Stimulated activated CD4-positive, alpha-beta T cell treated with anti-CD3 and anti-CD28 coated beads, Interleukin-12 subunit alpha, Interleukin-12 subunit beta, amount 100 ng/mL, for 4 hours (primary cell): ENCODE results near the gene TPPP3.

Source experiments
- DNase-seq: peaks from one replicate; pipeline ENCODE4 v3.0.0-alpha.2; 2020

TPPP3 gene

DNA sequence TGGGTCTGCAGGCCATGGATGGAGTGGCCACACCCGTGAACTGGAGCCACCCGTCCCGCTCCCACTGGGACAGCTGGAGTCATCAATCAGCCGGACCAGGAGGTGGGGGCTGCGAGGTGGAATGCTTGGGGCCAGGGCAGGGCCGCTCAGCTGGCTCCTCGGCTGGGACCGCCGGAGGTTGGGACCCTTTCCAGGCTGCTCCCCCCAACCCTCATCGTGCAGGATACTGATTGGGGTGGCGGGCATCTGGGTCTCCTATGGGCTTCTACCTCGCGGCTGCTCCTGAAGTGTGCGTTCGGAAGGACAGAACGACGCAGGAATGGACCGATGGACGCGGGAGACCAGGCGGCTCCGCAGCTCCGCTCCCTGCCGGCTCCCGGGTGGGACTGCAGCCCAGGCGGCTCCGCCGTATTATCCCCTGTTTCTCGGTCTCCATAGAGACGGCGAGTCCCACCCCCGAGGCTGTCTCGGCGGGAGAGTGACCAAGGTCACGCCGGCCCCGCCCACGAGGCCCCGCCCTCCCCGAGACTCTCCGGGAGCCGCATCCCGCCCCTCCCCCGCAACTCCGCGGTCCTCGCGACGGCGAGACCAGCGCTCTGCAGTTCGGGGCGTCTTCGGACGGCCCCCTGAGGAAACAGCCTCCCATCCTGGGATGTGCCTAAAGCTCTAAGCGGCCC lies at the start of gene TPPP3:
TSS of gene TPPP3 (minus strand) at position 388 of the 677 bp plus-strand sequence. CDS start 2,387 bp downstream, outside the sequence.
- peak; percentile 25 for DNase-seq

GRCh38 chr16:67442581-67443255 lies 49.4 kb upstream of the TPPP3 start:
- no peak for DNase-seq

DNA sequence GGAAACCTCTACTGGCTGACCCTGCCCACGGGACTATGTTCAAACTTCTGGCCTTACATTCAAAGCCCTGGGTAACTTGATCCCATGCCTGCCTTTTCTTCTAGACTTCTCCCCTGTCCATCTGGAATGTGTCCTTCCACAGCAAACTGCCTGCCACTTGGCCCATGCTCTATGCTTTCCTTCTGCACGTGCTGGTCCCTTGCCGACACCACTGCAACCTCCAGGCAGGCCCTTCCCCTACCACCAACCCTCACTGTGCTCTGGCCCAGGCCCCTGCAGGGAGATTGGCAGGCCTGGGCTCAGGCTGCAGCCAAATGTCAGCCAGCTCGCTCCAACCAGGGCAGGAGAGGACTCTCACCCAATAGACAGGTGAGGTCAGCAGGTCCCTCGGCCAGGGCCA lies 48.6 kb upstream of the TPPP3 start:
- no peak for DNase-seq

DNA sequence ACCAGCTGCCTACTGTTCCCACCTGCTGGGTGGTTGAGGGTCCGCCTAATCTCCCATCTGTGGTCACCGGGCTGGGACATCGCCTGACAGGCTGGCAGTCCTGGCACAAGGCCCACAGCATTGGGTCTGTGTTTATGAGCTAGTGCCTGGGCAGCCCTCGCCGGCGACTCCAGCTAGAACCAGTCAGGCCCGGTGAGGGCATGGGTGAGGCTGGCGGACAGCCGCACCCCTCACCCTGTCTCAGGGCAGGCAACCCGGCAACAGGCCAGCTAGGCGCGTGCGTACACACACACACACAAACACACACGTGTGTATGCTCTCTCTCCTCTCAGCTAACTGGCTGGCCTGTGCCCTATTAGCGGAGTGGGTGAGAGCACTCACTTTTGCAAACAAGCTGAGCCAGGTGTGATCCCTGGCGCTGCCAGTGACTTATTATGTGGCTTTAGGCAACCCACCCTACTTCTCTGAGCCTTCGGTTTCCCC lies 48.0 kb upstream of the TPPP3 start:
- no peak for DNase-seq

DNA sequence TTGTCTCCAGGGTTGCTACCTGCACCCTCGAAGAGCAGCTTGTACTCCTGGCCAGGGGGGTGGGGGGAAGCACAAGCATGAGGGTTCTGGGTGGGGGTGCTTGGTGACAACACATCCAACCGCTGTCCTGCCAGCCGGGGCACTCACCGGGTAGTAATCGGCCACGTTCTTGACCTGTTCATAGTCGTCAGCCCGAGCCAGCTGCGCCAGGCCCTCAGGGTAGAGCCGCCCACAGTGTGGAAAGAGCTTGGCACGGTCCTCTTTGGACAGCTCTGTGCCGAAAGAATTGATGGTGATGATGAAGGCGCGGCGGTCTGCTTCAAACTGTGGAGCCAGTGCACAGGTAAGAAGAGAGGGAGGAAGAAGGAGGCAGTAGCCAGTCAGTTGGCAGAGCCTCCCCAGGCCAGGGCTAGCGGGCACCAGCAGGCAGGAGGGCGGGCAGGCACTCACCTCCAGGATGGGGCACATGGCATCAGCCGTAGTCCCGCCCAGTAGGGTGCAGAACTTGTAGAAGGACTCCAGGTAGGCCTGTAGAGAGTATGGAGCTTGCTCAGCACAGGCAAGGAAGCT lies 45.6 kb upstream of the TPPP3 start:
- DNase-seq: no peak

GRCh38 chr16:67438098-67438791 lies 44.9 kb upstream of the TPPP3 start:
- no peak for DNase-seq

- DNase-seq: no peak
Measured at GRCh38 chr16:67437513-67437912, 44.2 kb upstream of the TPPP3 start.

GRCh38 chr16:67436640-67437193 lies 43.4 kb upstream of the TPPP3 start:
- no peak for DNase-seq

DNA sequence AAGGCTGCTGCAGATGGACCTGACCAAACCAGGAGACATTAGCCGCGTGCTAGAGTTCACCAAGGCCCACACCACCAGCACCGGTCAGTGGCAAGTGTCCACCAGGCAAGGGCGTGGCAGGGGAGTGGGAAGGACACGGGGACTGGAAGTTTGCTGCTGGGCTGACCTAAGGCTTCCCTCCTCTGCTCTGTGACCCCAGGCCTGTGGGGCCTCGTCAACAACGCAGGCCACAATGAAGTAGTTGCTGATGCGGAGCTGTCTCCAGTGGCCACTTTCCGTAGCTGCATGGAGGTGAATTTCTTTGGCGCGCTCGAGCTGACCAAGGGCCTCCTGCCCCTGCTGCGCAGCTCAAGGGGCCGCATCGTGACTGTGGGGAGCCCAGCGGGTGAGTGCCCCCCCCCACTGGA lies 42.5 kb upstream of the TPPP3 start:
- DNase-seq: no peak

DNA sequence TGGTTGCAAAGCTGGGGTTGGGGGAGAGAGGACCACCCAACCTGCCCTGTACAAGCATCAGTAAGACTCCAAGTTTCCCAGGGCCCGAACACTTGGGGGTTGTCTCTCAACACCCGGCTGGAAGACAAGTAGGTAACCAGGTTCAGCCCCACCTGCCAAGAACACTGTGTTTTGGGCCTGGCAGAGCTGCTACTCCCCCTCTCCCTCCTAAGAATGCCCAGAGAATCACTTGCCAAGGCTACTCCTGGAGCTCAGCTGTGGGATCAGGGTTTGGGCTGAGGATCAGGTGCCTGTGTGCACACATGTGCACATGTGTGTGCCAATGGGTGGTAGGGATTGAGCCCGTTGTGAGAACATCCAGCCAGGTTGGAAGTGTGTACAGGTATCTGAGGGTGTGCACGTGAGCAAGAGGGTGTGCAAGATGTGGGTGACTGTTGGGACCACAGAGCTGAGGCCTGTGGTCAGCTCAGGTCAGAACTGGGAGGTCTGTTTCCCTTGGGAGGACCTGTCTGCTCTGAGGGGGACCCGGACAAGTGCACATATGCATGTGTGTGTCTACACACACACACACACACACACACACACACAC lies 39.9 kb upstream of the TPPP3 start:
- no peak for DNase-seq

DNA sequence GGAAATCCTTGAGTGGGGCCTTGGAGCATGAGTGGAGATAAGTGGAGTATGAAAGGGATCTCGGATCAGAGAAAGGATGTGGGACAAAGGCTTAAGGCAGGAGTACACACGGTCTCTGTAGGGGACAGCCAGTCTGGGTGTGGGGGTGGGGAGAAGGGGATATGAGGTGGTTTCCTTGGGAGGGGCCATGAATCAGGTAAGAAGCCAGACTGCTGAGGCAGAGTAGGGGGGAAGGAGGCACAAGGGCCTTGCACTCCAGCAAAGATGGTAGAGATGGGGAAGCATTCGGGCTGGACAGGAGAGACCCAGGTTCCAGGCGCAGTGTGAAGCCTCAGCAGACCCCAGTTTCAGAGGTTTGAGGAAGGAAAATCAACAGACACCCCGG lies 39.2 kb upstream of the TPPP3 start:
- DNase-seq: no peak

DNA sequence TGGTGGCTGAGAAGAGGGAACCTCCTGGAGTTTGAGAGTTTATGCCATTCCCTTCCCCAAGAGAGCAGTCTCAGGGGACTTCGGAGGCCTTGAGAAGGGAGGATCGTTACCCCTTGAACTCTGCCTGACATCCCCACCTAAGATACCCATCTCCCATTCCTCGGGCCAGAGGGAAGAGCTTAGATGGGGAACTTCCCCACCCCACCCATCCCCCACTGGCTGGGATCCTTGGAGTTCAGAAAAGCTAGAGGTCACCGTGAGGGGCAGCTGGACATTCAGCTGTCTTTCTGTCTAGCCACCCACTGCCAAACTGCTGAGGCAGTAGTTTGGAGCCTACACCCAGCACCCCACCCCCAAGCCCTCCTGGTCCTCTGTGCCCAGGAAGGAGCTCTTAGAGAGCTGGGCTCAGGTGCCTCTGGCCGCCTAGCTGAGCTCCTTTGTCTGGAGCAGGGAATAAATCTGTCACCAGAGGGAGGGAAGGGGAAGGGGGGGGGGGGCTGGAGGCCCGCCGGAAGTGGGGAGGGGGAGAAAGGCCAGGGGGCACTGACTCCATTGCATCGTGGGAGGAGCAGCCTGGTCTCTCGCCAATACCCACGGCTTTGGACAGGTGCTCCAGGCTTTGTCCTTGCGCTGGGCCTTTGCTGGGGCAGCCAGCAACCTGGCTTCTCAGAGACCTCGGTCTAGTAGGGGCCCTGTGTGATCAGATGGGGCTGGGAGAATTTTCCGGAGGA lies 38.6 kb upstream of the TPPP3 start:
- DNase-seq: no peak

GRCh38 chr16:67430977-67431774 lies 37.9 kb upstream of the TPPP3 start, which contains the start of gene HSD11B2:
TSS of gene HSD11B2 (plus strand) at chr16:67431121. CDS start at chr16:67431249, 128 bp downstream.
- peak; percentile 34 for DNase-seq

DNA sequence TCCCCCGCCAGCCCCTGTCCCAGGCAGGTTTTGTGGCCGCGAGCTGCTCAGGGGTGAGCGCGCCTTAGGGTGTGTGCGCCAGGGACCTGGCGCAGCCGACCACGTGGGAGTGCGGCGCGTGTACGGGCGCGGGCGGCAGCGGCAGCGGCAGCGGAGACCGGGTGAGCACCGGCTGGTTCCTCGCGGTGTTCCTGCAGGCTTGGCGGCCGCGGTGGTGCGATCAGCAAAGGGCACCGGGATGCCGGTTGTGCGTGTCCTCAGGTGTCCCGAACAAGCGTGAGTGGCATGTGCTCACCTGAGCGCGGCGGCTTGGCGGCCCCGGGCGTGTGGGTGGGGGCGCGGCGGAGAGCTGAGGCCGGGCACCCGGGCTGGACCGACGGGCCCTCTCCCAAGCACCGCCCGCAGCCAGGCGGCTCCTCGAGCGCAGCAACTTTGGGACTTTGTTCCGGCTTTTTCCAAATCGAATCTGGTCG lies 37.2 kb upstream of the TPPP3 start:
- peak; percentile 39 for DNase-seq

DNA sequence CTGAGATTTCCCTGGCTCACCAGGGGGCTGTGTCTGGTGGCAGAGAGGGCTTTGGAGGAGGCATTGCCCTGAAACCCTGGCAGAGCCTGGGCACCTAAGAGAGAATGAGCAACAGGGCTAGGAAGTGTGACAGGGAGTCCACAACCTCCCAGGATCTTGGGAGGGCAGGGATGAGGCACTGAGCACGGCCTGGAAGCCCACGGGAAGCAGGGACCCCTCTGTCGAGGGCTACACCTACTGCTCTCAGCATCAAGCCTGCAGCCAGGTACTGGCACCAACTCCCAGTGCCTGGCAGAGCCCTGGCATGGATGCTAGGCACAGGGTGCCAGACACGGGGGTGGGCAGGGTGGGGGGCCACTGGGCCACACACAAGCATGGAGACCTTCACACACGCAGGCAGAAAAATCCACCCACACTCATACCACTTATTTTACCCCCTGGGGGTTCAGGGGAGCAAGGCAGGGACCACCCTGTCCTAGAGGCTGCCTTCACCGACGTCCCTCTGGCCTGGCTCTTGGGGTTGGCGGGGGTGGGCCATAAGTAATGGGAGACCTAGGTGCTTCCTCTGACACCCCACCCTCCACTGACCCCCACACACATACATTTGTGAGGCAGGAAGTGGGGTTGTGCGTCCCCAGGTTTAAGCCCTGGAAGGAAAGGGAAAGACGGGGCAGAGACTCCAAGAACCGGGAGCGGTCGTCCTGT lies 36.7 kb upstream of the TPPP3 start:
- no peak for DNase-seq

GRCh38 chr16:67429053-67429798 lies 35.9 kb upstream of the TPPP3 start:
- no peak for DNase-seq

GRCh38 chr16:67428146-67428731 lies 34.9 kb upstream of the TPPP3 start:
- peak; percentile 62 for DNase-seq

GRCh38 chr16:67426950-67427349 lies 33.7 kb upstream of the TPPP3 start:
- DNase-seq: no peak

- no peak for DNase-seq
Measured at GRCh38 chr16:67426022-67426421, 32.7 kb upstream of the TPPP3 start.
